Effector memory CD4-positive, alpha-beta T cell (primary cell): ENCODE measurements around the gene WFIKKN1.

ENCODE experiments used
- DNase-seq, 3 donors: peaks; one replicate each; pipeline ENCODE4 v3.0.0-alpha.2; 2020
- H3K27ac ChIP-seq: 2 replicates; pipeline ENCODE4 v1.7.0; 2013; ENCODE audit warnings: mild to moderate bottlenecking, low read length, moderate library complexity; ENCODE audit not compliant: insufficient read depth, poor library complexity, severe bottlenecking
- H3K27me3 ChIP-seq: replicated peaks from 2 replicates; pipeline ENCODE4 v1.7.0; 2013; ENCODE audit warnings: mild to moderate bottlenecking, low read length; ENCODE audit not compliant: insufficient read depth, control insufficient read depth, poor library complexity, severe bottlenecking
- H3K36me3 ChIP-seq: 2 replicates; pipeline ENCODE4 v1.7.0; 2013; ENCODE audit warnings: mild to moderate bottlenecking, low read length, moderate library complexity; ENCODE audit not compliant: control insufficient read depth, insufficient read depth
- H3K4me1 ChIP-seq: 2 replicates; pipeline ENCODE4 v1.7.0; 2013; ENCODE audit warnings: low read length, mild to moderate bottlenecking; ENCODE audit not compliant: control insufficient read depth, insufficient read depth, poor library complexity, severe bottlenecking
- H3K4me3 ChIP-seq: 2 replicates; pipeline ENCODE4 v1.7.0; 2013; ENCODE audit warnings: low read length, low read depth, mild to moderate bottlenecking; ENCODE audit not compliant: insufficient read depth, poor library complexity, severe bottlenecking
- H3K9me3 ChIP-seq: 2 replicates; pipeline ENCODE4 v1.7.0; 2013; ENCODE audit warnings: mild to moderate bottlenecking, low read length, moderate library complexity; ENCODE audit not compliant: control insufficient read depth

WFIKKN1 gene

GRCh38 chr16:609984-610383, 20.8 kb upstream of the WFIKKN1 start:
- peaks cover 5% of the 10 kb centered on the region for H3K36me3 ChIP-seq
- no peaks in the 10 kb centered on the region for H3K27me3 ChIP-seq
- H3K27ac ChIP-seq, result no peak overlapping the region
- DNase-seq, result no peak
- no peaks in the 10 kb centered on the region for H3K9me3 ChIP-seq
- no peaks in the 10 kb centered on the region for H3K4me1 ChIP-seq
- no peak overlapping the region for H3K4me3 ChIP-seq

GRCh38 chr16:610513-611381, 20.0 kb upstream of the WFIKKN1 start:
- no peaks in the 10 kb centered on the region for H3K27me3 ChIP-seq
- peaks cover 5% of the 10 kb centered on the region for H3K36me3 ChIP-seq
- no peaks in the 10 kb centered on the region for H3K9me3 ChIP-seq
- no peak overlapping the region for H3K27ac ChIP-seq
- no peak overlapping the region for H3K4me3 ChIP-seq
- no peaks in the 10 kb centered on the region for H3K4me1 ChIP-seq
- DNase-seq, result peak; percentile 19 to 34 (median 25)

GRCh38 chr16:615122-615521, 15.7 kb upstream of the WFIKKN1 start:
- Histone ChIP-seq H3K36me3 (peaks cover 9% of the 10 kb centered on the region), H3K27me3 (no peaks in the 10 kb centered on the region), H3K4me3 (no peak overlapping the region), H3K4me1 (no peaks in the 10 kb centered on the region), H3K9me3 (no peaks in the 10 kb centered on the region), H3K27ac (no peak overlapping the region)
- DNase-seq, result no peak

GRCh38 chr16:616733-617586, 13.8 kb upstream of the WFIKKN1 start:
- no peak overlapping the region for H3K27ac ChIP-seq
- H3K27me3 ChIP-seq, result no peaks in the 10 kb centered on the region
- H3K9me3 ChIP-seq, result no peaks in the 10 kb centered on the region
- no peaks in the 10 kb centered on the region for H3K4me1 ChIP-seq
- no peak overlapping the region for H3K4me3 ChIP-seq
- H3K36me3 ChIP-seq, result peaks cover 9% of the 10 kb centered on the region
- no peak for DNase-seq

- Histone ChIP-seq H3K9me3 (no peaks in the 10 kb centered on the region), H3K36me3 (peaks cover 9% of the 10 kb centered on the region), H3K4me3 (no peak overlapping the region), H3K4me1 (no peaks in the 10 kb centered on the region), H3K27me3 (no peaks in the 10 kb centered on the region), H3K27ac (no peak overlapping the region)
- DNase-seq, result no peak
Measured at GRCh38 chr16:617855-618254, 12.9 kb upstream of the WFIKKN1 start.

- no peak overlapping the region for H3K27ac ChIP-seq
Measured at GRCh38 chr16:619476-620100, 11.2 kb upstream of the WFIKKN1 start.

GRCh38 chr16:620700-621525, 9.9 kb upstream of the WFIKKN1 start:
- Histone ChIP-seq H3K9me3 (no peaks in the 10 kb centered on the region), H3K36me3 (peaks cover 4% of the 10 kb centered on the region), H3K27ac (no peak overlapping the region), H3K4me3 (no peak overlapping the region), H3K27me3 (no peaks in the 10 kb centered on the region), H3K4me1 (no peaks in the 10 kb centered on the region)
- DNase-seq, result no peak

More at GRCh38 chr16:619476-620100, 11.2 kb upstream of the WFIKKN1 start:
- H3K4me1 ChIP-seq, result no peaks in the 10 kb centered on the region
- peaks cover 4% of the 10 kb centered on the region for H3K36me3 ChIP-seq
- no peak for DNase-seq
- H3K9me3 ChIP-seq, result no peaks in the 10 kb centered on the region
- H3K4me3 ChIP-seq, result no peak overlapping the region
- no peaks in the 10 kb centered on the region for H3K27me3 ChIP-seq

GRCh38 chr16:621526-622105, 9.2 kb upstream of the WFIKKN1 start:
- Histone ChIP-seq H3K27ac (no peak overlapping the region), H3K9me3 (no peaks in the 10 kb centered on the region), H3K4me3 (no peak overlapping the region), H3K36me3 (peaks cover 4% of the 10 kb centered on the region), H3K4me1 (no peaks in the 10 kb centered on the region), H3K27me3 (no peaks in the 10 kb centered on the region)
- DNase-seq, result no peak

- H3K27ac ChIP-seq, result no peak overlapping the region
Measured at GRCh38 chr16:622920-623280, 7.9 kb upstream of the WFIKKN1 start.

More at GRCh38 chr16:622920-623280, 7.9 kb upstream of the WFIKKN1 start:
- Histone ChIP-seq H3K4me1 (no peaks in the 10 kb centered on the region), H3K4me3 (no peak overlapping the region), H3K9me3 (no peaks in the 10 kb centered on the region), H3K36me3 (peaks cover 8% of the 10 kb centered on the region), H3K27me3 (no peaks in the 10 kb centered on the region)
- no peak for DNase-seq
